Stimulated activated naive CD8-positive, alpha-beta T cell treated with anti-CD3 and anti-CD28 coated beads, Interleukin-15, amount 100 ng/mL, for 72 hours (primary cell): ENCODE data around the gene CDSN.
A peak's percentile ranks its signal among the peaks of the same experiment; 100 is the strongest.
"Not testable (repeated sequence)": the region's sequence is repeated elsewhere in the genome, so short reads cannot be mapped to it uniquely, and the experiment has no call there.

Experiments used
- ATAC-seq: fragments of 150-1000 bp; cut with Tn5 transposase; 2 replicates; pipeline ENCODE4 v1.10.0; 2021; ENCODE audit warnings: mild to moderate bottlenecking, moderate library complexity
- DNase-seq, 2 donors: peaks; one replicate each; pipeline ENCODE4 v3.0.0; 2021 to 2022
- H3K27ac Mint-ChIP-seq, 2 donors: one replicate each; pipeline ENCODE4 v1.8.0; 2022; ENCODE audit warnings: mild to moderate bottlenecking in 2 of 2, mixed read lengths in 2 of 2, moderate library complexity in 2 of 2
- H3K27me3 Mint-ChIP-seq: one replicate; pipeline ENCODE4 v1.8.0; 2022; ENCODE audit warnings: mixed read lengths
- H3K4me1 Mint-ChIP-seq: one replicate; pipeline ENCODE4 v1.8.0; 2022; ENCODE audit warnings: mild to moderate bottlenecking, mixed read lengths
- H3K4me3 Mint-ChIP-seq, 2 donors: one replicate each; pipeline ENCODE4 v1.8.0; 2022; ENCODE audit warnings: mild to moderate bottlenecking in 2 of 2, mixed read lengths in 2 of 2, moderate library complexity in 1 of 2
- H3K9me3 Mint-ChIP-seq, 2 donors: one replicate each; pipeline ENCODE4 v1.8.0; 2022; ENCODE audit warnings: mixed read lengths in 2 of 2

CDSN gene

DNA sequence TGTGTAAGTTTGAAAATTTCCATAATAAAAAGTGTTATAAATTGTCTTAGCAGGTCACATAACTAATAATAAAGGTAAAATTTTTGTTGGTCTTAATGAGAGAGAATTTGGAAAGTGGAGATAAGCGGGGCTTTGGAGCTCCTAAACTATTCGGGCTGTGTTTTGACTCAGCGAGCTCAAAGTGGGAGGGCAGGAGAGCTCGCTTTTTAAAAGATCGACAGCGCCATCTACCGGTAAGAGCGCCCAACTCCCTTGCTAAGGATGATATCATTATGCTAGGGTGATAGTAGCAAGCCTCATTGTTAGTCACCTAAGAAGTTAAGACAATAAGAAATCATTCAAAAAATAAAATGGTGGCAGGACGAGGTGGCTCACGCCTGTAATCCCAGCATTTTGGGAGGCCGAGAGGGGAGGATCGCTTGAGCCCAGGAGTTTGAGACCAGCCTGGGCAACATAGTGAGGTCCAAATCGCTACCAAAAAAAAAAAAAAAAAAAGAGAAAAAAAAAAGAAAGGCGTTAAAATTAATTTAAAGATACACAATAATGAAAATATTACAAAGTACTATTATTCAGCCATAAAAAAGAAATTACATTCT is 32.7 kb downstream of the CDSN start:
- DNase-seq (peak; percentile 81 to 88), ATAC-seq (peak; percentile 99)
- Mint-ChIP-seq H3K27ac (peak overlapping the region in 1 of 2 donors; percentile 72), H3K4me1 (peaks cover 13% of the 10 kb centered on the region), H3K9me3 (no peaks in the 10 kb centered on the region), H3K4me3 (peak overlapping the region in 1 of 2 donors; percentile 11), H3K27me3 (no peaks in the 10 kb centered on the region)

DNA sequence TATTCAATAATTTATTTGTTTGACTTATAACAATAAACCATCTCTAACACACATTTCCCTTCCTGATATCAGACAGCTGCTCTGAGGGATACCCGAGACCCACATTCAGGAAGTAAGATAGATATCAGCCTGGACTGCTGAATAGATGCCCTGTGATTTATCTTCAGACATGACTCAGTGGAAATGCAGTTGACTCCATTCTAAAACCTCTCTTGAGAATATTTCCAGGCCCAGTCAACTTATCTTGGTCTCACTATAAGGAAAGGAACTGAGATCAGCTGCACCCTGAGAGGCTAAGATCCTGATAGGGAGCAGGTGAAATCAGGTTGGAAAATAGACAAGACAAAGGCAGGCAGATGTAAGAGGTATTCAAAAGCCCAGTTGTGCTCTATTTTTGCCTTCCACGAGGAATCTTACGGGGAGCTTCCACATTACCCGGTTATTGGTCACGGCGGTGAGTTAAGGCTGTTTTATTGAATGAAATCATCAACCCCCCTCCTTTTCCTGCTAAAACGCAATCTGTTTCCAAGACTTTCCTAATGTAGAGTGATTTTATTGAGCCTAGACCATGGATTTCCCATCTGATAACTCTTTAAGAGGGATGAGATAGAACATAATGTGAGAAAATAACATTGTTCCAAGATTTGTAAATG is 33.3 kb downstream of the CDSN start:
- Mint-ChIP-seq H3K27me3 (no peaks in the 10 kb centered on the region), H3K4me1 (peaks cover 13% of the 10 kb centered on the region), H3K4me3 (no peak overlapping the region), H3K9me3 (no peaks in the 10 kb centered on the region), H3K27ac (no peak overlapping the region)
- no peak for ATAC-seq
- no peak for DNase-seq

DNA sequence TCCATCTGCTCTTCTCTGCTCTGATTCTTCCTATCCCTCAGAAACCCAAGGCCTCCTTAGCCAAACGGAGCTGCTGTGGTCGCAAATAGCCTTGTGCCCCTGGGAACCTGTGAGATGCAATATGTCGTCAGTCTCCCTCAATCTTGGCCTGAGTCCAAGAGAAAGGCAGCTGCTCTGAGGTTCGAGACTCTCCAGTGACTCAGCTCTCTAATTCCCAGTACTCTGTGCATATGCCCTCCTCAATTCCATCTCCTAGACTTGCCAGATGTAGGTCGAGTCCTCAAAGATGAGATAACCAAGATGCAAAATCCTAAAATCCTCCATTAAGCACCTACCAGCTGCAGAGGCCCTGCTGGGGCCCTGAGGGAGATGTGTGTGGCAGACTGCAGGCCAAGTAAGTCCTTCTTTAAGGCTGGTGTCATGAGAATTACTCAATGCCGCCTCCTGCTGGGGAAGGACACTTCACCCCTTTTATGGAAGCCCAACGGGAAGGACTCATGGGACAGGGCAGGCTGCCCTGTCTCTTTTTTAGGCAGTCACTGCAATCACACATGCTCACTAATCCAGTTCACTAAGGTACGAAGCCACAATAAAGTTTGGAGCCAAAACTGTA is 36.4 kb downstream of the CDSN start:
- Mint-ChIP-seq H3K27ac (no peak overlapping the region), H3K4me3 (no peak overlapping the region), H3K4me1 (peaks cover 24% of the 10 kb centered on the region), H3K9me3 (no peaks in the 10 kb centered on the region), H3K27me3 (no peaks in the 10 kb centered on the region)
- ATAC-seq: no peak
- peak; percentile 33 to 37 for DNase-seq

DNA sequence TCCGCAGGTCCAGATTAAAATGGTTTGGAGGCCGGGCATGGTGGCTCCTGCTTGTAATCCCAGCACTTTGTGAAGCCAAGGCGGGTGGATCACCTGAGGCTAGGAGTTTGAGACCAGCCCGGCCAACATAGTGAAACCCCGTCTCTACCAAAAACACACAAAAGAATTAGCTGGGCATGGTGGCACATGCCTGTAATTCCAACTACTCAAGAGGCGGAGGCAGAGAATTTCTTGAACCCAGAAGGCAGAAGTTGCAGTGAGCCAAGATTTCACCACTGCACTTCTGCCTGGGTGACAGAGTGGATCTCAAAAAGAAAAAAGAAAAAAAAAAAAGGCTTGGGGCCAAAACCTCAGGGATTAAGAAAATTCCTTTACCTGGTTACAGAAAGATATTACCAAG is 38.4 kb downstream of the CDSN start:
- Mint-ChIP-seq H3K27me3 (no peaks in the 10 kb centered on the region), H3K4me3 (no peak overlapping the region), H3K27ac (no peak overlapping the region), H3K9me3 (no peaks in the 10 kb centered on the region), H3K4me1 (peaks cover 13% of the 10 kb centered on the region)
- no peak for ATAC-seq
- no peak for DNase-seq

DNA sequence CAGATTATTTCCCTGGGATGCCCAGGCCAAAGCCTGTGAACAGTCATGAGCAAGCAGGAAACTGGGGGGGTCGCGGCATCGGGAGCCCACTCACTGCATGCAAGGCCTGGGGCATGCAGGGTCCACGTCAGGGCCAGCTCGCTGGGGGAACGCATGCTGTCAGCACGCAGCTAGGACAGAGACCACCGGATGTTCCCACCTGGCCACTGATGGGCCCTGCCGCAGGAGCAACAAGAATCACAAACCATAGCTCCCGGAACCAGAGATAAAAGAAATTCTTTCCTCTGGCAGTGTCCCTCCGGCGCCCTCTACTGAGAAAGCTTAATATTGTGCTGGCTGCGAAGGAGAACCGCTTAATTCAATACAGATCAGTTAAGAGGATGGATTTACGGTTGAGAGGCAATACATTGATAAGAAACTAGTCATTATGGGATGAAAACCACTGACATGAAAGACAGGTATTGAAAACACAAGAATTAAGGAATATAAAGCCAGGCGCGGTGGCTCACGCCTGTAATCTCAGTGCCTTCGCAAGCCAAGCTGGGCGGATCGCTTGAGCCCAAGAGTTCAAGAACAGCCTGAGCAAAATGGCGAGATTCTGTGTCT is 40.5 kb downstream of the CDSN start:
- H3K4me3 Mint-ChIP-seq: peak overlapping the region; percentile 65 to 67

DNA sequence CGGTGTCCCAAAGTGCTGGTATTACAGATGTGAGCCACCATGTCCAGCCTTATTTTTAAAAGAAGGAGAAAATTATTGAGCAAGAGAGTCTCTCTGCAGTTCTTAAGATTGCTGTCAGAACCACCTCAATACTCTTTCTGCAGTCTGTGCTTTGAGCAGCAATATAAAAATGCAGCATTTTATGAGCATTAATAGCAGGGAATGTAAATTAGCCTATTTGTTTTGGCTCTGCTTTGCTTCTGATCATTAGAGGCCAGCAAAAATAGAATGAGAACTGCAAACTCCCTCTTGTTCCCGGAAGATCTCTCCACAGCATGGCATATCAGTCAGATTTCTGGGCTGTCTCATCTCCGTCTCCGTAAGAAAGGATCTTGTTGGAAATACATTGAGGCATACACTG is 43.6 kb downstream of the CDSN start:
- Mint-ChIP-seq H3K9me3 (no peaks in the 10 kb centered on the region), H3K4me1 (peaks cover 11% of the 10 kb centered on the region), H3K27ac (no peak overlapping the region), H3K4me3 (no peak overlapping the region), H3K27me3 (no peaks in the 10 kb centered on the region)
- DNase-seq (no peak), ATAC-seq (no peak)

More for the DNA sequence above, 40.5 kb downstream of the CDSN start:
- peak; percentile 70 to 76 for DNase-seq
- Mint-ChIP-seq H3K4me1 (peaks cover 11% of the 10 kb centered on the region), H3K27ac (peak overlapping the region; percentile 14 to 74), H3K9me3 (no peaks in the 10 kb centered on the region), H3K27me3 (no peaks in the 10 kb centered on the region)
- peak; percentile 87 for ATAC-seq

DNA sequence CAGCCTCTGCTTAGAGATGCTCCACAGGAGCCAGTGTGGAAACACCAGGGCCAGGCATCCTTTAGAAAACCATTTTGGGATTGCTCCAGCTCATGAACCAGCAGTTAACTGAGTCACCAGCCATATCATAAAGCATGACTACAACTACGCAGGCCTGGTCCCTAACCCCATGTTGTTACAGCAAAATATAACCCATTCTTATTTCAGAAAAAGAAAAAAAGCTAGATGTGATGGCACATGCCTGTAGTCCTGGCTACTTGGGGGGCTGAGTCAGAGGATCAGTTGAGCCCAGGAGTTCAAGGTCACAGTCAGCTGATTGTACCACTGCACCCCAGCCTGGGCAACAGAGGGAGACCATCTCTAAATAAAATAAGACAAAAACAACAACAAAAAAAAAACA is 44.7 kb downstream of the CDSN start:
- H3K9me3 Mint-ChIP-seq: no peaks in the 10 kb centered on the region
- H3K27ac Mint-ChIP-seq: no peak overlapping the region
- DNase-seq (no peak), ATAC-seq (no peak)
- H3K27me3 Mint-ChIP-seq: no peaks in the 10 kb centered on the region
- H3K4me1 Mint-ChIP-seq: peaks cover 11% of the 10 kb centered on the region
- H3K4me3 Mint-ChIP-seq: no peak overlapping the region

DNA sequence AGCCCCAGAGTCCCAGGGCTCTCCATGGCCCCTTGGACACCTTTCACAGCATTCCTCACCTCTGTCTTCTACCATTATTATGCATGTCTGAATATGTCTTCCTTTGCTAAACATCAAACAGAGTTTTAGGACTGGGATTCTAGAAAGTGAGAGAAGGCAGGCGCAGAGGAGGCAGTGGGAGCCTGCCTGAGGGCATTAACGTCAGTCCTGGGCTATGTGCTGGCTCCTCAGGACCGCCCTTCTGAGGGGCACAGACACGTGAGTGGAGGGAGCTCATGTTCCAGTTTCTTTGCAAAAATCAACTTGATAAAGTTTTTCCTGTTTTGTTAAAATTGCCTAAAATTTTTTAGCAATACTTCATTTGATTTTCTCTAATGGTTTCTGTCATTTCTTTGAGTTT is 45.8 kb downstream of the CDSN start:
- Mint-ChIP-seq H3K9me3 (no peaks in the 10 kb centered on the region), H3K4me3 (no peak overlapping the region), H3K27ac (no peak overlapping the region), H3K27me3 (no peaks in the 10 kb centered on the region), H3K4me1 (peaks cover 3% of the 10 kb centered on the region)
- DNase-seq (no peak), ATAC-seq (no peak)

DNA sequence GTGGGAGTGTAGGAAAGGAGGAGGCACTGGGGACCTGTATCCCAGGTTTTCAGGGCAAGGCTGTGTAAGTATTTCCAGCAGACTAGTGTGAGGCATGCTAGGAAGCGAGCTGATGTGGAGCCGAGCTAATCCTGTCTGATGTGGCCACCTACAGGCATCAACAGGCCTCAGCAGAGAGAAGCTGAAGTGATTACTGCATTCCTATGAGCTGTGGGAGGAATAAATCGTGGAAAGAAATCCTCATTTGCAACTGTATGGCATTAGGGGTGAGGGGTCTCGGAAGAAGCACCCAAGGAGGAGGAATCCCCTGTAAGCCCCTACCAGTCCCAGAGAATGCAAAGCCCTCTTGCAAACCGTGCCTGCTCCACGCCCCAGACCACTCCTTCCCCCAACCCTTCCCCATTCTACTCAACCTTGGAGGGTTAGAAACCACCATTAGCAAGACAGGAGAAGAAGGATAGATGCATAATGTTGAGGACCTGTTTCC is 49.5 kb downstream of the CDSN start:
- Mint-ChIP-seq H3K9me3 (no peaks in the 10 kb centered on the region), H3K27me3 (no peaks in the 10 kb centered on the region), H3K4me1 (peaks cover 8% of the 10 kb centered on the region), H3K4me3 (no peak overlapping the region), H3K27ac (peak overlapping the region in 1 of 2 donors; percentile 36)
- no peak for DNase-seq
- no peak for ATAC-seq

DNA sequence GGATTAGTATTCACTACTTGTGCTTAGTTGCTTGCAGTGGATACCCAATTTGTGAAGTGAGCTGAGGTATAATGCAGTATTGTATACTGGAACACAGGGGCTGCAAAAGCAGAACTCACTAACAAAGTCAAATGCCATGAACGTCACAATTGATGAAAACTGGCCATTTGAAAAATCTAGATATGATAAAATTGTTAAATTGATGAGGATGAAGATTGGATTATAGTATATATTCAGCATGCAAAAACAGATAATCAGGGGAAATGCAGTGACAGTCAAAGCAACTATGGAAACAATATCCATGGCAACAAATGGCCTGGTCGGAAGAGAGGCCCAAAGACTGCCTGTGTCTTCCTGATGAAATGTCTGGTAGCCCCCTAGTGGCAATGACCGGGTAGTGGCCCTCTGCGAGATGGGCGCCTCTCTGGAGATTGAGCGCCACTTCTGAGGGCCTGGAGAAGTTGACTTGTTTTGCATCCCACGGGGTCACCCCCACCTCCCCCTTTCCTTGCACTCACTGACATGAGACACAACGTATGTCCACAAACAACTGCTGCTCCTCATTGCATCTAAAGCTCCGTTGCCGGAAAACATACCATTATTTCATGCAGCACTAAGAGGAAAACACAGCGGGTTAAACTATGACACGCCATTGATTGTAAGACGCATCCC is 51.4 kb downstream of the CDSN start:
- no peak overlapping the region for H3K4me3 Mint-ChIP-seq
- peaks cover 8% of the 10 kb centered on the region for H3K4me1 Mint-ChIP-seq
- no peaks in the 10 kb centered on the region for H3K27me3 Mint-ChIP-seq
- no peak overlapping the region for H3K27ac Mint-ChIP-seq
- no peaks in the 10 kb centered on the region for H3K9me3 Mint-ChIP-seq
- peak; percentile 73 to 79 for DNase-seq
- ATAC-seq: peak; percentile 97

DNA sequence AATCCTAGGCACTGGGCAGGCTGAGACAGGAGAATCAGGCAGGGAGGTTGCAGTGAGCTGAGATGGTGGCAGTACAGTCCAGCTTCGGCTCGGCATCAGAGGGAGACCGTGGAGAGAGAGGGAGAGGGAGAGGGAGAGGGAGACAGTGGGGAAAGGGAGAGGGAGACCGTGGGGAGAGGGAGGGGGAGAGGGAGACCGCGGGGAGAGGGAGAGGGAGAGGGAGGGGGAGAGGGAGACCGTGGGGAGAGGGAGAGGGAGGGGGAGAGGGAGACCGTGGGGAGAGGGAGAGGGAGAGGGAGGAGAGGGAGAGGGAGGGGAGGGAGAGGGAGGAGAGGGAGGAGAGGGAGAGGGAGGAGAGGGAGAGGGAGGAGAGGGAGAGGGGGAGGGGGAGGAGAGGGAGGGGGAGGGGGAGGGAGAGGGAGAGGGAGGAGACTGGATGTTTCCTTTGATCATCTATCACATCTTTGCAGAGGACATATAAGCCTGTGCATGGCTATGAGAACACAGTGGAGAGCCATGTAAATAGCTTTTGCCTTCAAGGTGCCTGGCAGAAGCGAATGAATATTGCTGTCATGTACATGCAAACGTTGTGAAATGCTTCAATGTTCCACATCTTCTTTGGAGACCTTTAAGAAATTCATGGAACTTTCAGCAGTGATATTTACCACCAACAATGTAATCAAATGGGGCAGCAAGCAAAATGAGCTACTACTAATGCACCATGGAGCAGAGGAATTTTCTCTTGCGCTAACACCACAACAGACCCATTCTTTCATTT is 52.2 kb downstream of the CDSN start:
- H3K4me1 Mint-ChIP-seq, DNase-seq, H3K27me3 Mint-ChIP-seq, H3K9me3 Mint-ChIP-seq, ATAC-seq, H3K4me3 Mint-ChIP-seq, H3K27ac Mint-ChIP-seq: not testable (repeated sequence)

DNA sequence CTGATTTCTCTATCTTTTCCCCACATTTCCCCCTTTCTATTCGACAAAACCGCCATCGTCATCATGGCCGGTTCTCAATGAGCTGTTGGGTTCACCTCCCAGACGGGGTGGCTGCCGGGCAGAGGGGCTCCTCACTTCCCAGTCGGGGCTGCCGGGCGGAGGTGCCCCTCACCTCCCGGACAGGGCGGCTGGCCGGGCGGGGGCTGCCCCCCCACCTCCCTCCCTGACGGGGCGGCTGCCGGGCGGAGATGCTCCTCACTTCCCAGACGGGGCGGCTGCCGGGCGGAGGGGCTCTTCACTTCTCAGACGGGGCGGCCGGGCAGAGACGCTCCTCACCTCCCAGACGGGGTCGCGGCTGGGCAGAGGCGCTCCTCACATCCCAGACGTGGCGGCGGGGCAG is 53.2 kb downstream of the CDSN start:
- not testable (repeated sequence) for H3K27ac Mint-ChIP-seq, H3K4me1 Mint-ChIP-seq, H3K9me3 Mint-ChIP-seq, H3K27me3 Mint-ChIP-seq, ATAC-seq, H3K4me3 Mint-ChIP-seq, DNase-seq

DNA sequence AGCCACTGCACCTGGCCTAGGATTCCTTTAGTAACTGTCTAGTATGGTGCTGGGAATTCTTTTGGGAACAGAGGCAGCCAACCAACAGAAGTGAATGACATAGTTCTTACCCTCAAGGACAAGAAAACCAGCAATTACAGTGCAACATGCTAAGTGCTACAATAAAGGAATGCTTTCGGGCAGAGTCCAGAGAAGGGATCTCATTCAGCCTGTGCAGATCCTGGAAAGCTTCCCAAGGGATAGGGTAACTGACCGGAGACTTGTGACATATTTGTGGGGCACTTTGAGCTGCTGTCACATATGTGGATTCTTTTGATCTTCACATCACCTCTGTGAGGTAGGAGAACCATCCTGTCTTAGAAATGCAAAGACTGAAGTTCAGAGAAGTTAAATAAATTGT is 54.7 kb downstream of the CDSN start:
- Mint-ChIP-seq H3K4me3 (no peak overlapping the region), H3K9me3 (no peaks in the 10 kb centered on the region), H3K4me1 (peaks cover 8% of the 10 kb centered on the region), H3K27me3 (no peaks in the 10 kb centered on the region), H3K27ac (no peak overlapping the region)
- ATAC-seq (no peak), DNase-seq (no peak)
